HCT116 (cell line): ENCODE results near the gene FLT4. TPM values are rescaled to one million over a fixed set of nuclear protein-coding genes. Genes with fewer than 3 reads are reported as not detected.

Experiments
- ATAC-seq: fragments of 200-7000 bp; cut with Tn5 transposase; 2 replicates; pipeline ENCODE4 v1.9.1; 2020; ENCODE audit warnings: mild to moderate bottlenecking, moderate library complexity
- BruUV-seq: library from RNA; stranded (reverse); fragments of 400-500 nt; replicated peaks from 2 replicates; lab custom pipeline; 2021; lab: Mats Ljungman, UMichigan
- CTCF ChIA-PET: fragments of 300-600 bp; sonication (Branson Sonifier 250); formaldehyde crosslinking; loops from one replicate; lab custom pipeline; 2021; ENCODE audit warnings: antibody characterized with exemption; lab: Charles Lee
- POLR2A ChIA-PET: fragments of 300-600, 350-600 bp; sonication (Branson Sonifier 250); formaldehyde crosslinking; loops from one replicate; lab custom pipeline; 2021; ENCODE audit warnings: antibody characterized with exemption; lab: Charles Lee
- RAD21 ChIA-PET, 2 experiments: fragments of 300-600 bp; sonication (Branson Sonifier 250); formaldehyde crosslinking; loops; one replicate each; lab custom pipeline; 2023; ENCODE audit warnings: low total read pairs in 2 of 2; ENCODE audit not compliant: uncharacterized antibody in 2 of 2, unreplicated experiment in 2 of 2, low non-redundant PET in 1 of 2; lab: Charles Lee
- DNase-seq: peaks from one replicate; pipeline ENCODE4 v3.0.0-alpha.2; 2010; ENCODE audit warnings: low read depth, low spot score
- H2AFZ ChIP-seq: fragments of 200-600 bp; shearing (Covaris generic), sonication (generic); 2 replicates; pipeline ENCODE4 v1.6.1; 2017; ENCODE audit warnings: low read depth, mixed run types, mixed read lengths, antibody characterized with exemption, low read length; ENCODE audit not compliant: poor library complexity, severe bottlenecking
- H3K27ac ChIP-seq: 2 replicates; pipeline ENCODE4 v1.5.1; 2012; ENCODE audit warnings: low read depth, low read length
- H3K27me3 ChIP-seq: fragments of 200-600 bp; sonication (generic); 2 replicates; pipeline ENCODE4 v1.6.1; 2016; ENCODE audit warnings: mixed run types, low read length, mixed read lengths; ENCODE audit not compliant: insufficient read depth
- H3K36me3 ChIP-seq, 2 experiments: fragments of 200-500 bp in 1 of 2; fragments of 200-600 bp in 1 of 2; sonication (Bioruptor generic) in 1 of 2; sonication (generic) in 1 of 2; 2 replicates each; pipeline versions ENCODE4 v1.5.1 to v1.6.1; 2014 to 2016; ENCODE audit warnings: low read length in 2 of 2, inconsistent platforms in 1 of 2, mixed read lengths in 1 of 2, mixed run types in 1 of 2; ENCODE audit not compliant: insufficient read depth in 2 of 2, control insufficient read depth in 1 of 2
- H3K4me1 ChIP-seq, 2 experiments: fragments of 200-600 bp in 1 of 2; sonication (generic) in 1 of 2; 2 replicates each; pipeline versions ENCODE4 v1.5.1 to v1.6.1; 2012 to 2017; ENCODE audit warnings: low read length in 2 of 2, inconsistent platforms in 1 of 2, mild to moderate bottlenecking in 1 of 2, mixed read lengths in 1 of 2, mixed run types in 1 of 2, moderate library complexity in 1 of 2; ENCODE audit not compliant: insufficient read depth in 2 of 2, control insufficient read depth in 1 of 2
- H3K4me2 ChIP-seq: fragments of 200-600 bp; sonication (generic); 2 replicates; pipeline ENCODE4 v1.6.1; 2017; ENCODE audit warnings: mixed run types, low read length, mixed read lengths
- H3K4me3 ChIP-seq, 2 experiments: fragments of 200-600 bp in 1 of 2; sonication (generic) in 1 of 2; replicated peaks in 1 of 2; 2 replicates each; pipeline ENCODE4 v1.5.1; 2011 to 2016; ENCODE audit warnings: low read length in 2 of 2, control low read depth in 1 of 2, low read depth in 1 of 2, mild to moderate bottlenecking in 1 of 2, mixed read lengths in 1 of 2, mixed run types in 1 of 2
- H3K79me2 ChIP-seq: fragments of 200-600 bp; sonication (generic); 2 replicates; pipeline ENCODE4 v1.6.1; 2017; ENCODE audit warnings: mild to moderate bottlenecking, mixed run types, low read length, moderate library complexity, mixed read lengths; ENCODE audit not compliant: insufficient read depth
- H3K9ac ChIP-seq: fragments of 200-600 bp; sonication (generic); 2 replicates; pipeline ENCODE4 v1.6.1; 2016; ENCODE audit warnings: low read length, mixed read lengths
- H3K9me2 ChIP-seq: fragments of 200-600 bp; sonication (generic), shearing (Covaris generic); 2 replicates; pipeline ENCODE4 v1.6.1; 2017; ENCODE audit warnings: mixed run types, mild to moderate bottlenecking, moderate library complexity; ENCODE audit not compliant: insufficient read depth
- H3K9me3 ChIP-seq, 2 experiments: fragments of 200-500 bp in 1 of 2; fragments of 200-600 bp in 1 of 2; sonication (Bioruptor generic) in 1 of 2; sonication (generic) in 1 of 2; 2 replicates each; pipeline ENCODE4 v1.6.1; 2014 to 2017; ENCODE audit warnings: low read length in 2 of 2, mixed read lengths in 2 of 2, inconsistent platforms in 1 of 2, low read depth in 1 of 2, mild to moderate bottlenecking in 1 of 2, mixed run types in 1 of 2, moderate library complexity in 1 of 2; ENCODE audit not compliant: control insufficient read depth in 1 of 2, insufficient read depth in 1 of 2
- H4K20me1 ChIP-seq: fragments of 200-600 bp; sonication (generic), shearing (Covaris generic); 2 replicates; pipeline ENCODE4 v1.6.1; 2017; ENCODE audit warnings: mixed run types, mild to moderate bottlenecking, moderate library complexity; ENCODE audit not compliant: insufficient read depth
- EZH2phosphoT487 ChIP-seq: fragments of 200-600 bp; IDR thresholded peaks from 2 replicates; pipeline ENCODE4 v1.6.1; 2018; ENCODE audit warnings: antibody characterized with exemption, borderline replicate concordance
- POLR2AphosphoS5 ChIP-seq: IDR thresholded peaks from 2 replicates; pipeline ENCODE4 v1.6.1; 2011; ENCODE audit warnings: mild to moderate bottlenecking, low read depth, low read length, moderate library complexity
- SP1 ChIP-seq: IDR thresholded peaks from 2 replicates; pipeline ENCODE4 v1.6.1; 2012; ENCODE audit warnings: low read depth
- SRF ChIP-seq: IDR thresholded peaks from 2 replicates; pipeline ENCODE4 v1.6.1; 2012; ENCODE audit warnings: low read depth
- TCF7L2 ChIP-seq: IDR thresholded peaks from 2 replicates; pipeline ENCODE4 v1.7.0; 2011; ENCODE audit warnings: borderline replicate concordance, inconsistent platforms; ENCODE audit not compliant: insufficient read depth, insufficient read length; ENCODE audit errors: extremely low read depth
- YY1 ChIP-seq: IDR thresholded peaks from 2 replicates; pipeline ENCODE4 v1.6.1; 2011; ENCODE audit warnings: low read length, low read depth, moderate library complexity, mild to moderate bottlenecking; ENCODE audit not compliant: insufficient replicate concordance; ENCODE audit errors: extremely low read depth
- ZFX ChIP-seq: fragments of 450-650 bp; IDR thresholded peaks from 2 replicates; pipeline ENCODE4 v1.6.1; 2017
- ZNF274 ChIP-seq: fragments of 200-500 bp; sonication (Bioruptor generic); IDR thresholded peaks from 2 replicates; pipeline ENCODE4 v1.6.1; 2014; ENCODE audit warnings: mild to moderate bottlenecking, low read depth, low read length, inconsistent platforms
- intact Hi-C: fragments of 100-400 bp; cut with micrococcal nuclease; formaldehyde crosslinking; loops from 2 replicates; pipeline ENCODE4 v1.10.0; 2022
- total RNA-seq: library from RNA; stranded (reverse); gene quantifications from one replicate; pipeline ENCODE4 v1.2.1, GENCODE V29; 2021; ENCODE audit not compliant: unreplicated experiment
- TF ChIP-seq, protein P1 (sequence below): IDR thresholded peaks from 2 replicates; pipeline ENCODE4 v1.6.1; 2012; ENCODE audit warnings: low read depth
- TF ChIP-seq, protein P2 (sequence below): IDR thresholded peaks from 2 replicates; pipeline ENCODE4 v1.6.1; 2011; ENCODE audit warnings: mild to moderate bottlenecking, low read length, moderate library complexity; ENCODE audit not compliant: insufficient replicate concordance; ENCODE audit errors: extremely low read depth
- TF ChIP-seq, protein P3 (sequence below), 3 experiments: fragments of 200-600 bp in 1 of 3; sonication (generic) in 1 of 3; IDR thresholded peaks in 2 of 3; conservative IDR thresholded peaks in 1 of 3; 2 replicates each; pipeline ENCODE4 v1.5.1; 2012 to 2017; ENCODE audit warnings: low read depth in 2 of 3, low read length in 2 of 3, antibody characterized with exemption in 1 of 3, borderline replicate concordance in 1 of 3, control low read depth in 1 of 3, mild to moderate bottlenecking in 1 of 3, mixed read lengths in 1 of 3, mixed run types in 1 of 3, moderate library complexity in 1 of 3; ENCODE audit not compliant: insufficient read depth in 1 of 3
- TF ChIP-seq, protein P4 (sequence below): IDR thresholded peaks from 2 replicates; pipeline ENCODE4 v1.6.1; 2012
- TF ChIP-seq, protein P5 (sequence below): IDR thresholded peaks from 2 replicates; pipeline ENCODE4 v1.6.1; 2012

FLT4 gene
- total RNA-seq, 1 experiment from 2014 or later = 0.17 TPM

DNA sequence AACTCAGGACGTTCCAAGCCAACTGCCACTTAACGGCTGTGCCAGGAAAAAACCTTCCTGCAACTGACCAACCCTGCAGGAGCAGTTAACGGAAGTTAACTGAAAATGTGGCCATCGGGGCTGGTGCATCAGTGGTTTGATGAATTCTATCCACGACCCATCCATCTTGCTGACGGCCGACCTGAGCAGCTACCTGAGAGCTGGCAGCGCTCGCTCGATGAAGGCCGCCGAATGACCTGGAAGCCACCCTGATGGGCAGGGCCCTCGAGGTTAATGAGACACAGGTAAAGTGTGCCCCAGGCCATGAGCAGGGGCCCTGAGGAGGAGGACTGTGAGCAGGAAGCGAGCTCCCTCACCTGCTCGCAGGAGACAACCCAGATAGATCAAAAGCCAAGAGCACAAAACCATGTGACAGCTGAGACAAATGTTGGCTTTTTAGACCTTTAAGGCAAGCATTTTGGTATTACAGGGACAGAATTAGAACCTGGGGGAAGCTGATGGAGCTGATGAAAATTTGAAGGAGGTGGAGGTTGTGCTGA, 35.3 kb upstream of the FLT4 start:
- POLR2A ChIA-PET = no interaction called here
- Histone ChIP-seq H3K36me3 (no peaks in the 10 kb centered on the region), H3K4me2 (no peak overlapping the region), H2AFZ (no peak overlapping the region), H3K79me2 (no peaks in the 10 kb centered on the region), H4K20me1 (no peaks in the 10 kb centered on the region), H3K9me3 (no peaks in the 10 kb centered on the region), H3K9ac (no peak overlapping the region), H3K27me3 (peaks cover 5% of the 10 kb centered on the region; the same call in 1 of the 2 replicates), H3K9me2 (no peaks in the 10 kb centered on the region), H3K4me1 (no peaks in the 10 kb centered on the region), H3K4me3 (no peak overlapping the region), H3K27ac (no peak overlapping the region)
- ATAC-seq (no peak), DNase-seq (no peak)
- CTCF ChIA-PET = no interaction called here
- no peak for TF ChIP-seq ZNF274
- TF ChIP-seq TCF7L2 = no peak
- TF ChIP-seq, protein P1, sequence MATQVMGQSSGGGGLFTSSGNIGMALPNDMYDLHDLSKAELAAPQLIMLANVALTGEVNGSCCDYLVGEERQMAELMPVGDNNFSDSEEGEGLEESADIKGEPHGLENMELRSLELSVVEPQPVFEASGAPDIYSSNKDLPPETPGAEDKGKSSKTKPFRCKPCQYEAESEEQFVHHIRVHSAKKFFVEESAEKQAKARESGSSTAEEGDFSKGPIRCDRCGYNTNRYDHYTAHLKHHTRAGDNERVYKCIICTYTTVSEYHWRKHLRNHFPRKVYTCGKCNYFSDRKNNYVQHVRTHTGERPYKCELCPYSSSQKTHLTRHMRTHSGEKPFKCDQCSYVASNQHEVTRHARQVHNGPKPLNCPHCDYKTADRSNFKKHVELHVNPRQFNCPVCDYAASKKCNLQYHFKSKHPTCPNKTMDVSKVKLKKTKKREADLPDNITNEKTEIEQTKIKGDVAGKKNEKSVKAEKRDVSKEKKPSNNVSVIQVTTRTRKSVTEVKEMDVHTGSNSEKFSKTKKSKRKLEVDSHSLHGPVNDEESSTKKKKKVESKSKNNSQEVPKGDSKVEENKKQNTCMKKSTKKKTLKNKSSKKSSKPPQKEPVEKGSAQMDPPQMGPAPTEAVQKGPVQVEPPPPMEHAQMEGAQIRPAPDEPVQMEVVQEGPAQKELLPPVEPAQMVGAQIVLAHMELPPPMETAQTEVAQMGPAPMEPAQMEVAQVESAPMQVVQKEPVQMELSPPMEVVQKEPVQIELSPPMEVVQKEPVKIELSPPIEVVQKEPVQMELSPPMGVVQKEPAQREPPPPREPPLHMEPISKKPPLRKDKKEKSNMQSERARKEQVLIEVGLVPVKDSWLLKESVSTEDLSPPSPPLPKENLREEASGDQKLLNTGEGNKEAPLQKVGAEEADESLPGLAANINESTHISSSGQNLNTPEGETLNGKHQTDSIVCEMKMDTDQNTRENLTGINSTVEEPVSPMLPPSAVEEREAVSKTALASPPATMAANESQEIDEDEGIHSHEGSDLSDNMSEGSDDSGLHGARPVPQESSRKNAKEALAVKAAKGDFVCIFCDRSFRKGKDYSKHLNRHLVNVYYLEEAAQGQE = no peak
- no peak for TF ChIP-seq SP1
- no peak for TF ChIP-seq EZH2phosphoT487
- TF ChIP-seq, protein P2, sequence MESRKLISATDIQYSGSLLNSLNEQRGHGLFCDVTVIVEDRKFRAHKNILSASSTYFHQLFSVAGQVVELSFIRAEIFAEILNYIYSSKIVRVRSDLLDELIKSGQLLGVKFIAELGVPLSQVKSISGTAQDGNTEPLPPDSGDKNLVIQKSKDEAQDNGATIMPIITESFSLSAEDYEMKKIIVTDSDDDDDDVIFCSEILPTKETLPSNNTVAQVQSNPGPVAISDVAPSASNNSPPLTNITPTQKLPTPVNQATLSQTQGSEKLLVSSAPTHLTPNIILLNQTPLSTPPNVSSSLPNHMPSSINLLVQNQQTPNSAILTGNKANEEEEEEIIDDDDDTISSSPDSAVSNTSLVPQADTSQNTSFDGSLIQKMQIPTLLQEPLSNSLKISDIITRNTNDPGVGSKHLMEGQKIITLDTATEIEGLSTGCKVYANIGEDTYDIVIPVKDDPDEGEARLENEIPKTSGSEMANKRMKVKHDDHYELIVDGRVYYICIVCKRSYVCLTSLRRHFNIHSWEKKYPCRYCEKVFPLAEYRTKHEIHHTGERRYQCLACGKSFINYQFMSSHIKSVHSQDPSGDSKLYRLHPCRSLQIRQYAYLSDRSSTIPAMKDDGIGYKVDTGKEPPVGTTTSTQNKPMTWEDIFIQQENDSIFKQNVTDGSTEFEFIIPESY = no peak
- TF ChIP-seq, protein P3, sequence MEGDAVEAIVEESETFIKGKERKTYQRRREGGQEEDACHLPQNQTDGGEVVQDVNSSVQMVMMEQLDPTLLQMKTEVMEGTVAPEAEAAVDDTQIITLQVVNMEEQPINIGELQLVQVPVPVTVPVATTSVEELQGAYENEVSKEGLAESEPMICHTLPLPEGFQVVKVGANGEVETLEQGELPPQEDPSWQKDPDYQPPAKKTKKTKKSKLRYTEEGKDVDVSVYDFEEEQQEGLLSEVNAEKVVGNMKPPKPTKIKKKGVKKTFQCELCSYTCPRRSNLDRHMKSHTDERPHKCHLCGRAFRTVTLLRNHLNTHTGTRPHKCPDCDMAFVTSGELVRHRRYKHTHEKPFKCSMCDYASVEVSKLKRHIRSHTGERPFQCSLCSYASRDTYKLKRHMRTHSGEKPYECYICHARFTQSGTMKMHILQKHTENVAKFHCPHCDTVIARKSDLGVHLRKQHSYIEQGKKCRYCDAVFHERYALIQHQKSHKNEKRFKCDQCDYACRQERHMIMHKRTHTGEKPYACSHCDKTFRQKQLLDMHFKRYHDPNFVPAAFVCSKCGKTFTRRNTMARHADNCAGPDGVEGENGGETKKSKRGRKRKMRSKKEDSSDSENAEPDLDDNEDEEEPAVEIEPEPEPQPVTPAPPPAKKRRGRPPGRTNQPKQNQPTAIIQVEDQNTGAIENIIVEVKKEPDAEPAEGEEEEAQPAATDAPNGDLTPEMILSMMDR (IDR thresholded peaks at IDR 0.05 in 2 of 3, conservative IDR thresholded peaks at IDR 0.05 in 1 of 3; ENCODE audit: borderline replicate concordance in 1 of 3, insufficient read depth in 1 of 3, low read depth in 2 of 3, low read length in 2 of 3) = no peak
- no peak for TF ChIP-seq SRF
- no peak for TF ChIP-seq ZFX
- no peak for TF ChIP-seq POLR2AphosphoS5
- no peak for TF ChIP-seq YY1
- TF ChIP-seq, protein P4, sequence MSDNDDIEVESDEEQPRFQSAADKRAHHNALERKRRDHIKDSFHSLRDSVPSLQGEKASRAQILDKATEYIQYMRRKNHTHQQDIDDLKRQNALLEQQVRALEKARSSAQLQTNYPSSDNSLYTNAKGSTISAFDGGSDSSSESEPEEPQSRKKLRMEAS = no peak
- TF ChIP-seq, protein P5, sequence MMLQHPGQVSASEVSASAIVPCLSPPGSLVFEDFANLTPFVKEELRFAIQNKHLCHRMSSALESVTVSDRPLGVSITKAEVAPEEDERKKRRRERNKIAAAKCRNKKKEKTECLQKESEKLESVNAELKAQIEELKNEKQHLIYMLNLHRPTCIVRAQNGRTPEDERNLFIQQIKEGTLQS = no peak
- BruUV-seq = no TSS peak
- RAD21 ChIA-PET = no interaction called here
- intact Hi-C loops = no loop called here
